ENCODE data around the gene ZNF883.

- TF ChIP-seq CTCF (conservative IDR thresholded peaks at IDR 0.05) (no peak), EZH2 (IDR thresholded peaks at IDR 0.05; ENCODE audit: low read depth) (no peak)
These were observed 14.6 kb downstream of the ZNF883 start for GRCh38 chr9:112997236-112997941.

Measured in PC-9 (cell line).